RPMI7951 (cell line): ENCODE results near the gene CRY1. TPM values are rescaled to one million over a fixed set of nuclear protein-coding genes. Genes with fewer than 3 reads are reported as not detected.
"Not testable (repeated sequence)": the region's sequence is repeated elsewhere in the genome, so short reads cannot be mapped to it uniquely, and the experiment has no call there.

Experiments
- DNase-seq: peaks from one replicate; pipeline ENCODE4 v3.0.0-alpha.2; 2012; ENCODE audit warnings: low read depth
- total RNA-seq: library from RNA; depleted of rRNA; stranded (reverse); fragments of >200 nt; shearing (Covaris generic); gene quantifications from 2 replicates; pipeline ENCODE4 v1.2.3, GENCODE V29; 2014

Gene CRY1
- total RNA-seq, 1 experiment from 2014 or later: 17.2 TPM

DNA sequence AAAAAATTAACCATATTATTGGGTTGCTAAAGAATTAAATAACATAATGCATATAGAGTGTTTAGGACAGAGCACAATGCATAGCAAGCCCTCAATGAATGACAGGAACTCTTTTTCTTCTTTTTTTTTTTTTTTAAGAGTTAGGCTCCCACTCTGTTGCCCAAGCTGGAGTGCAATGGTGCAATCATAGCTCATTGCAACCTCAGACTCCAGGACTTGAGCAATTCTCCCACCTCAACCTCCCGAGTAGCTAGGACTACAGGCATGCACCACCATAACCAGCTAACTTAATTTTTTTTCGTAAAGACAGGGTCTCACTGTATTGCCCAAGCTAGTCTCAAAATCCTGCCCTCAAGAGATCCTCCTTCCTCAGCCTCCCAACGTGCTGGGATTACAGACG, 85.9 kb downstream of the CRY1 start:
- no peak for DNase-seq

DNA sequence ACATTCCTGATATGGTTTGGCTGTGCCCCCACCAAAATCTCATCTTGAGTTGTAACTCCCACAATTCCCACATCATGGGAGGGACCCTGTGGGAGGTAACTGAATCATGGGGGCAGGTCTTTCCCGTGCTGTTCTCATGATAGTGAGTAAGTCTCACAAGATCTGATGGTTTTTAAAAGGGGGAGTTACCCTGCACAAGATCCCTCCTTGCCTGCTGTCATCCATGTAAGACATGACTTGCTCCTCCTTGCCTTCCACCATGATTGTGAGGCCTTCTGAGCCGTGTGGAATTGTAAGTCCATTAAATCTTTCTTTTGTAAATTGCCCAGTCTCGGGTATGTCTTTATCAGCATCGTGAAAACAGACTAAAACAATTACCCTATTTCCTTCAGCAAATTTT, 90.7 kb downstream of the CRY1 start:
- not testable (repeated sequence) for DNase-seq

DNA sequence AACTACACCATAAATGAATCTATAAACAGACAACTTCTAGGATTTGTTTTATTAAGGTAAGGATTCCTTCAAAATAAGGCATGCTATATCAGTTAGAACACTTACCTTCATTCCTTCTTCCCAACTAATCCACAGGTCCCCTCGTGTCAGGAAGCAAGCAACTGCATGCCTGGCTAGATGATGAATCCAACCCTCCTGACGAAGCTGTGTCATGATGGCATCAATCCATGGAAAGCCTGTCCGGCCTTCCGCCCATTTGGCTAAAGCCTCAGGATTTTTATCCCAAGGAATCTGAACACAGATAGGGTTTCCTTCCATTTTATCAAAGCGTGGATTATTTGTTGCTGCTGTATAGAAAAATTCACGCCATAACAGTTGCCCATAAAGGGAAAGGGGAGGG, 93.9 kb downstream of the CRY1 start:
- no peak for DNase-seq

DNA sequence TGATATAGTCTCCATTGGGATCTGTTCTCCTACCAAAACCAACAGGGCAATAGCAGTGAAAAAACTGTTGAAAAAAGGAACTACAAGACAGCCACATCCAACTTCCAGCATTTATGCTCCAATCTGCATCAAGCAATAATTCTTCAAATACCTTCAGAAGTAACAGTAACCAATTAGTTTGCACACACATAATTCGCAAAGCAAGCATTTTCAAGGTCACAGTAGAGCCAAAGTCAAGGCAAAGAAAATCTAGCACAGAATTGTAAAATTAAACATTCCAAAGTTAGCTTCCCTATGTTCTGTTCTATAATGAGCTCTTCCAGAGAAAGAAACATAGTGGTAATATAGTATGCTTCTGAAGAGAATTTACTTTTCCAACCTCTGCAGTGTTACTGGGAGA, 95.4 kb downstream of the CRY1 start:
- no peak for DNase-seq

DNA sequence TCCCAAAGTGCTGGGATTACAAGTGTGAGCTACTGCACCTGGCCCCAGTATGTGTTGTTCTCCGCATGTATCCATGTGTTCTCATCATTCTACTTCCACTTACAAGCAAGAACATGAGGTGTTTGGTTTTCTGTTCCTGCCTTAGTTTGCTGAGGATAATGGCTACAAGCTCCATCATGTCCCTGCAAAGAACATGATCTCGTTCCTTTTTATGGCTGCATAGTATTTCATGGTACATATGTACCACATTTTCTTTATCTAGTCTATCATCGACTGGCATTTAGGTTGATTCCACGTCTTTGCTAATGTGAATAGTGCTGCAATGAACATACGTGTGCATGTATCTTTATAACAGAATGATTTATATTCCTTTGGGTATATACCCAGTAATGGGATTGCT, 97.2 kb downstream of the CRY1 start:
- not testable (repeated sequence) for DNase-seq

DNA sequence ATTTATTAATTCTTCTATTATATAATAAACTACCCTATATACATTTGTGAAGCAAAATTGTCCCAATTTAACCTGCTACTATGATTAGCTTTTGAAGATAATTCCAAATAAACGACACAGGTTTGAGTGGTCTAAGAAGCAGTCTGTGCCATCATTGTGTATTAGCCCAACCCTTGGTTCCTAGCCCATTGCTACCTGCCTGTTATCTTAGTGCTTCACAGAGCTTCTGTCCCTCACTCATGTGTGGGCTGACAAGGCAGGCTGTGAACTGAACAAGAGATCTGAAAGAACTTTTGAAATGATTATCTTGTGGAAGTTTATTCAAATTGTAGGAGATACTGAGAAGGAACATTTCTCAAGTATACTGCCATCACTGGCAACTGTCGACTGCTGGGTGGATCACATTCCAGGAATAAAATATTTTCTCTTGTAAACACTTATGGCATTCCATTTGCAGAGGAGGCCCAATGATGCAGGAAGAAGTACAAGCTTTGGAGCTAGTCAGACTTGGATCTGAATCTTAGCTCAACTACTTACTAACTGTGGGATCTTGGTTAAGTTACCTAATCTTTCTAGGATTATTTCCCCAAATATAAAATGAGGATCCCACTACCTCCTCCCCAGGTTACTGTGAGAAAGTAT, 98.6 kb downstream of the CRY1 start:
- no peak for DNase-seq

DNA sequence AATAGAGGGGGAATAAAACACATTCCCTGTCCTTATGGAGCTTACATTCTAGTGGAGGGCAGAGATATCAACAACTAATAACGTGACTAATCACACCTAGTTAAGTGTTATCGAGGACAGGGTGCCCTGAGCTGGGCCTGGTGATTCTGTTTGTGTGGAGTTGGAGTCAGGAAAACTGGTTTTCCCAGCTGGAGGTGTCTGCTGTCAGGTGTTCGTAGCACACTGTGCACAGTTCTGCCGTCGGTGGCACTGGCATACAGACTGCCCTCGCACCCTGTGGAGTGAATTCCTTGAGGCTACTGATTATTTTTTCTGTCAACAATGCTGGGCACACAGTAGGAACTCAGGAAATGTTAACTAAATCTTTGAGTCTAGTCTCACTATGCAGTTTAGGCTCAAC, 105.5 kb downstream of the CRY1 start:
- no peak for DNase-seq

DNA sequence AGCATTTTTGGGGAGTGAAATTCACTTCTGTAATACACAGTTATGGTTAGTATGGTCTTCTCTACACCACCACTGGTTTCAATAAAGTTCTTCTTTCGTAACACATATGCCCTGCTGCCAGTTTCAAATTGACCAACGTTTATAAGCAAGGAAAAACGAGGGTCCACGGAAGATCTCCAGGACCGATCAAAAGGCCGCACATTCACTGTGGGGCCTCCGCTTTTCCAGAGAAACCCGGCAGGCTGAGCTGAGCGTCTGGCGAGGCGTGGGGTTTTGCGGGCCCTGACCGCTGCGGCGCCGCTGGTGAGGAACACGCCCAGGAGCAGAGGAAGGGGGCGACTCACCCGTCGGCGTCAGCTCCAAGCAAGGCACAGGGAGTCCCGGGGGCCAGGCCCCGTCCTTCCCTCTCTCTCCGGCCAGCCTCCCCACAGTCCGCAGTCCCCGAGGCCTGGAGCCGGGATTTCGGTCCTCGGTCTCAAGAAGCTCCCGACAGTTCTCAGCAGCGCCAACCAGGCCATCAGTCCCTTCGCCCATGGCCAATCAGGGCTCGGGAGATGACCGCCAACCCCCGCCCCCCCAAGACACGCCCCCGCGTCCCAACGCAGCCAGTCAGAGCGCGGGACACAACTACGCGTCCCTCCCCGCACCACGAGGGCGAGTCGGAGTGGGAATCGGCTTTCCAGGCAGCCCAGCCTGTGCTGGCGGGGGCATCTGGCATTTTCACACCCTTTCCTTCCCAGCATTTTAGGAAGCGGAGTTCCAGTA, 106.5 kb downstream of the CRY1 start, which contains the start of gene MTERF2:
Gene MTERF2, minus strand, starts transcription at position 522 of the 765 bp plus-strand sequence. CDS start 8,432 bp downstream, outside the sequence.
- DNase-seq: peak; percentile 94

DNA sequence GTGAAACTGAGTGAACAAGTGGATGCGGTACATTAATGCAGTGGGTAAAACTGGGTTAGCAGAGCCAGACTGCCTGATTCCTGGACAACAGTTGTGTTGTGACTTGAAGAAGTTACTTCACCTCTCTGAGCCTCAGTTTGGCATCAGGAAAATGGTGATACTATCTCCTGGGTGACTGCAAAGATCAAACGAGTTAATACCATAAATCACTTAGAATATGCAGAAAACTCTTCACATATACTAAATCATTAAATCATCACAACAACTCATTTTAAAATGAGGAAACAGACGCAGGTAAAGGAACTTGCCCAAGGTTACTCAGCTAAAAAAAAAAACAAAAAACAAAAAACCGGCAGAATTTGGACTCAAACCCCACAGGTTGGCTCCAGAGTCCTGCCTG, 107.2 kb downstream of the CRY1 start:
- no peak for DNase-seq

DNA sequence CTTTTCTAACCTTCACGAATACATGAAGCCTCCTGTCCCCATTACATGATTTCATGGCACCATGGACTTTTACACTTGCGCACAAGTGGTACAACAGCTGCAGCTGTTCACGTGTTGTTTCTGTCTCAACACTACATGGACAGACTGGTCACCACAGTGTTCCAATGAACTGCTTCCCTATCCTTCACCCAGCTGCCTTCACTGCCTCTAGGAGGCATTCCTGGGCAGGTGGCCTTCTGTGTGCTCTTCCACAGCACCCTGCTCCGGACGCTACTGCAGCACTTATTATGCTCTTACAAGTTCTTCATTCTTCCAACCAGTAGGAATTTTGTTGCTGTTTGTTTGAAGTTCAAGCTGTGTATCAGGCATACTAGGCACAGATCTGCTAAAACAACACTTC, 107.9 kb downstream of the CRY1 start:
- DNase-seq: no peak

DNA sequence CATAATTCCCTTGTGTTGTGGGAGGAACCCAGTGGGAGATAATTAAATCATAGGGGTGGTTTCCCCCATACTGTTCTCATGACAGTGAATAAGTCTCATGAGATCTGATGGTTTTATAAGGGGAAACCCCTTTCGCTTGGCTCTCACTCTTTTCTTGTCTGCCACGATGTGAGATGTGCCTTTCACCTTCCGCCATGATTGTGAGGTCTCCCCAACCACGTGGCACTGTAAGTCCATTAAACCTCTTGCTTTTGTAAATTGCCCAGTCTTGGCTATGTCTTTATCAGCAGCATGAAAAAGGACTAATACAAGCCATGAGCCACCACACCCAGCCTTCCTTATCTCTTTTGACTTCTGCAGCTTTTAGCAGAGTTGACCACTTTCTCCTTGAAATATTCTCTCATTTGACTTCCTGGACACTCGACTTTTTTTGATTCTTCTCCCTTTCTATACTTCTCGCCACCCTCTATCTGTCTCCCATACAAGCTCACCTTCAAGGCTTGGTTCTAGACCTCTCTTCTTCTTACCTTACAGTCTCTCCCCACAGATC, 108.7 kb downstream of the CRY1 start:
- no peak for DNase-seq

DNA sequence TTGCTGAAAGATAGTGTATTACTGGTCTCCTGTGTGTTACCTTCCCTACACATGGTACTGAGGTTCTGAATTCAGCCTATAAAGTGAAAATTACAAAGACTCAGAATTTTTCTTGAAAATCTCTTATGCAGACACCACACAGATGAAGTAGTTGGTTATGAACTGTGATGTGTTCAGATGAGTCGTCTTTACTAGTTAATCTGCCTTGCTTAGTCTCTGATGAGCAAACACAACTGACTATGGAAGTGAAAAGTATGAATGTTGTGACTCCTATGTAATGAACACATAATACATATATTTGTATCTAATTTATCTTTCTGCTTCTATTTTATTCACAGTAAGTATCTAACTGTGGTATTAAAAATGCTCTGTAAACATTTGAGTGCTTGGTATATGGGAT, 111.1 kb downstream of the CRY1 start:
- DNase-seq: no peak

DNA sequence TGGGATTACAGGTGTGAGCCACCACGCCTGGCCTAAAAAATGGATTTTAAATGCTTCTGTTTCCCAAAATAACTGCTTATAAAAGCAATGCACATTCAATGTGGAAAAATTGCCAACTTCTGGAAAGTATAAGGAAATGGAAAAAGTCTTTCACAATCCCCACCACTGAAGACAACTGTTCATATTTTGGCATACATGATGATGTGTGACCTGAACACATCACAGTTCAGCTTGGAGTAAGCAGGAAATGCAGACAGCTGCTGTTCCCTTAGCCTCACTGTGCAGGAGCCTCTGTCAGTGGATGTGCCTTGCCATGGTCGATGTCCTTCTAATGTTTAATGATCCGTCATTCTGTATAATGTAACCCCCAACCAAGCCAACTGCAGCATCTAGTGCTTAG, 111.6 kb downstream of the CRY1 start:
- DNase-seq: no peak

DNA sequence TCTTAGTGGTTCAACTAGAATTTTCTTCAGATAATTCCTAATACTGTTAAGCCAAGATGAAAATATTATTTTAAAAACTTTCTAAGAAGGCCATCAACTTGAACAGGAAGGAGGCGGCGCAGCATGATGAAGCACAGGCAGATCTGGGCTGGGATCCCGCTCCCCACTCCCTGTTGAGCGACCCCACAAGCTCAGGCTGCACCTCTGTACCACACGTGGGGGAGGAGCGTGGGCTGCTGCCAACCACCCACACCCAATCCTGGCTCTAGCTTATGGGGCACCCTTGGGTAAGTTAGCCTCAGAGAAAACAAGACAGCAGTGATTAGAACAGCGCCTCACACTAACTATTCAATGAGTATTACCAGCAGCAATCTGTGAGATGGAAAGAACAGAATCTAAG, 112.4 kb downstream of the CRY1 start:
- no peak for DNase-seq

DNA sequence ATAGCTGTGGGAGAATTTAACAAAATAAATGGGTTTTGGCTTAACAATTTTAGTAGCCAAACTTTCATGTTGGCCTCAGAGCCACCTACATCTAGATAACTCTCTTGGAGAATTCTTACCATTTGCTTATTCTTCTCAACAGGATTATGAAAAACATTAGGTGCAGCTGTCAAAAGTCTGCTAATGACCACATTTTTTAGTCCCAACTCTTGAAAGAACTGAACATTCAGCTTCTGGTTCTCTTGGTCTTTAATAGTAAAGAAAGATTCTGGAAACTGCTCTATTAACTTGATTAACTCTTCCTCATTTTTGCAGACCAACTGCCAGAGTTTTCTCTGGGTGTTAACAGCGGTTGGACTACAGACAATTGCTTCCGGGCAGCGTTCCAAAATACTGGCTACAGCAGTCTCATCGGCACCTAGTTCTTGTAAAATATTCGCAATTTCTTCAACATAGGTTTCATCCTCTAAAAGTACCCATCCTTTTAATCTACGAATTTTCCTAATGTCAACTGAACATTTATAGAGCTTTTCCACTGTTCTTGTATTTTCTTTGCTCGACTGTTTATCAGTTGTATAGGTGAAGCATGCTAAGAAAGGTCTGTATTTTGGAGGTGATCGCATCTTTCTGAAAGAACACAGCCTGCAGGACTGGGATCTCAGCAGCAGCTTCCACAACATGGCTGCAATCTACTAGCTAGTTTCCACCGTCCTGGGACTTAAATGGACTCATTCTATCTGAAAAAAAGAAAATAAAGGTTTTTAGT, 115.1 kb downstream of the CRY1 start:
- no peak for DNase-seq

DNA sequence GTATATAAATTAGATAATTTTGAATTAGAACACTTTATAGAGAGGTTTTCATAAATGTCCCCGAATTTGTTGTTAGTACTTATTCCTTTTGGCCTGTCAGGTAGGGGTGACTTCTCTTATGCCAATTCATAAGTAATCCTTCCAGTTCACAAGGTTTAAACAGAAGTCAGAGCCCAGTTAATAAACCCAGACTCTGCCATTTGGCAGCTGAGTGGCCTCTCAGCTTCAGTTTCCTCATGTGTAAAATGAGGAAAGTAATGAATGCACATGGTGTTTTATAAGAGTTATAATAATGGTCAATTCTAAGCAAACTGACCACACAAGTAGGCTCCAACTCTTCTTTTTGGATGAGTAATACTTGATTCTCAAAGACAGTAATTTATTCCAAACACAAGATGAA, 116.7 kb downstream of the CRY1 start:
- DNase-seq: no peak

DNA sequence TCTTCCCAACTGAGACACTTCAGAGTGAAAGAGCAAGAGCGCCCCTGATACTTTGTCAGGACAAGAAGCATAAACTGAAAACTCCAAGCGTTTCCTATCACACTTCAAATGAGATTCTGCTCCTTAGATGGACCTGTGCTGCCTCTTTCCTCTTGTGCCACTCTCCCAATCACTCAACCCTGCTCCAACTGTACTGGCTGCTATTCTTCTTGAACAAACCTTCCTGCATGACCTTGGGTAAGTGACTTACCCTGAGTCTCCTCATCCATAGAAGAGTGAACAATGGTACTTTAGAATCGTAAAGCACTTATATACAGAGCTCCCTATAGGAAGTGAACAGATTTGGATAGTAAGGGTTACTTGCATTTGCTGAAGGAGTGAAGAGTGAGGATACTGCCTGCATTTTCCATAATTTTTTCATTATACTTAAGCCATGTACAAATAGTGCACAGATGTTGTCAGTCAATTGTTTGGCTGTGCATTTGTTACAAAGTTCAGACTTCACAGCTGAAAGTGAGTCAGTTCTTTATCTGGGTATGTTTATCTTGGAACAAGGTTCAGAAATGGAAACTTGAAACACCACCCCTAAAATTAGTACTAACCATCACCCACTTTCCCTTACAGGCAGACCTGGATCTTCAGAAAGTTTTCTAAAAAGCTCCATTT, 117.2 kb downstream of the CRY1 start:
- DNase-seq: peak; percentile 39

DNA sequence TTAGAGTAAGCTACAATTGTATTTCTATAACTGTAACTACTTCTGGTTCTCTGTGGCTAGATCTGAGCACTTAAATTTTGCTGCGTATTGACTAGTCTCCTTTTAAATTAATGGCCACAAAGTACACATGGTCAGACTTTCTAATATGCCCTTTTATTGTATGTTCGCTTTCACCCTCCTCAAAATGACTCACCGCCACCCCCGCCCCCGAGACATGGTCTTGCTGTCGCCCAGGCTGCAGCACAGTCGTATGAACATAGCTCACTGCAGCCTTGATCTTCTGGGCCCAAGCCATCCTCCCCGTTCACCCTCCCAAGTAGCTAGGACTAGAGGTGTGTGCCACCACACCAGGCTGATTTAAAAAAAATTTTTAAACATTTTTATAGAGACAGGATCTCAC, 118.3 kb downstream of the CRY1 start:
- DNase-seq: no peak

DNA sequence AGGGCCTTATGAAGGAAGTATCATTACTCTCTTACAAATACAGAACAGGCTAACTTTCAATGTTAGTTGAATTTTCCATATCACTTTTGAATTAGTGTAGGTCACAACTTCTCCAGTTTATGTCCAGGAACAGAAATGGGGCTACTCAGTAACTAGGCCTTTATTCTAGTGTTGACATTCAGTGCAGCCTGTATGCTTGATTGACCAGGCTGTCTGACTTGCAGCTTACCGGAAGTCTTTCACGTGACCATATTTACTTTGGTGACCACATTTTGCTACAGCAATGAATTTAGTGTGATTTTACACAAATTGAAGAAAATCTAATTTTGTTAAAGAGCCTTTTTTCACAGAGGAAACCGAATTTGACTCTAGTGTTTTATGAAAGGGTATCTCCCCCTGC, 118.8 kb downstream of the CRY1 start:
- no peak for DNase-seq

DNA sequence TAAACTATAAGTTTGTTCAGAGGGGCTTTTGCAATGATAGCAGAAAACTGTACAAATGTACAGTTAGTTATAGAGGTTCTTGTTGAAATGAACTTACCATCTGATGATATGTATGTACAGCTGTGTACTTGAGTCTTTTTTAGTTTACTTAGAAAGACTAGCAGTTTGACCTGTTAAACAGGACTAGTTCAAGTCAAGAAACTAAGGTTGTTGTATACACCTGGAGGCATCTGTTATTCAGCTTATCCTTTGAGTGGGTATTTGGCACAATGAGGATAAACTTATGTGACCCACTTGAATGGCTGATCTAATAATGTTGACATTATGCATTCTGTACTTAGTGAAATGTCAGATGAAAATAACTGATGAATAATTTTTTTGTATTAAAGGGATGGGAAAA, 119.8 kb downstream of the CRY1 start:
- DNase-seq: no peak

DNA sequence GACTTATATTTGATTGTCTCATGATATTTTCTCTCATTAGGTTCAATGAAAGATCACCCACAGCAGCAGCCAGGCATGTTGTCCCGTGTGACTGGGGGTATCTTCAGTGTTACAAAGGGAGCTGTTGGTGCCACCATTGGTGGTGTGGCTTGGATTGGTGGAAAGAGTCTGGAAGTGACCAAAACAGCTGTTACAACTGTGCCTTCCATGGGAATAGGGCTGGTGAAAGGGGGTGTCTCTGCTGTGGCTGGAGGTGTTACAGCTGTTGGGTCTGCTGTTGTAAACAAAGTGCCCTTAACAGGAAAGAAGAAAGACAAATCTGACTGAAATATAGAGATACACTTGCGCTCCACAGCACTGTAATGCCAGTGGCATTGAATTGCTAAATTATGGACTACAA, 122.3 kb downstream of the CRY1 start:
- no peak for DNase-seq

DNA sequence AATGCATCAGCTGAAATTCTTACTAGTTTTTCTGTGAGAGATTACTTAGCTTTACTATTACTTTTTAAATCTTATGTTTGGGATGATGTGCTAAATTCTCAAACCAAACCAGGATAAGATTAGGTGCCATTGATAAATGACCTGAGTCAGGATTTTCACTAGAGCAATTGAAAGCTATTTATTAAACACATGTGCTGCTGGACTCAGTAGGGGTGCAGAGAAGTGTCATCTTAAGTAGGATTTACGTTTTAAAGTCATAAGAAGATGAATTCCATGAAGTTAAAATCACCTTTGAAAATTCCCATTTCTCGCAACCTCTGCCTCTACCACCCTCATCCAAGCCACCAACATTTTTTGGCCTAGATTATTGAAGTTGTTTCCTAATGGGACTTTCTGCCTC, 128.8 kb downstream of the CRY1 start:
- no peak for DNase-seq
